PC-9 (cell line): Measurements from ENCODE around the gene ALMS1. TPM values are rescaled to one million over a fixed set of nuclear protein-coding genes. Genes with fewer than 3 reads are reported as not detected.
A peak's percentile ranks its signal among the peaks of the same experiment; 100 is the strongest.
"Not testable (repeated sequence)": the region's sequence is repeated elsewhere in the genome, so short reads cannot be mapped to it uniquely, and the experiment has no call there.

Experiments used
- BruUV-seq: library from RNA; stranded (reverse); fragments of 400-500 nt; replicated peaks from 2 replicates; lab custom pipeline; 2021; lab: Mats Ljungman, UMichigan
- CTCF ChIA-PET: fragments of 300-600 bp; sonication (Branson Sonifier 250); formaldehyde crosslinking; loops from one replicate; lab custom pipeline; 2022; ENCODE audit warnings: antibody characterized with exemption; lab: Charles Lee
- POLR2A ChIA-PET: fragments of 300-600 bp; sonication (Branson Sonifier 250); formaldehyde crosslinking; loops from one replicate; lab custom pipeline; 2022; ENCODE audit warnings: antibody characterized with exemption; ENCODE audit not compliant: unreplicated experiment; lab: Charles Lee
- DNase-seq, 2 experiments: peaks; one replicate each; pipeline versions ENCODE4 v3.0.0 to v3.0.0-alpha.2; 2015 to 2022; ENCODE audit warnings: mixed read lengths in 1 of 2
- H2AFZ ChIP-seq: fragments of 200-600 bp; sonication (generic); 2 replicates; pipeline ENCODE4 v1.8.1; 2017; ENCODE audit warnings: antibody characterized with exemption
- H3F3A ChIP-seq: fragments of 200-600 bp; sonication (generic); 2 replicates; pipeline ENCODE4 v1.8.1; 2017; ENCODE audit warnings: antibody characterized with exemption, mild to moderate bottlenecking, low read depth; ENCODE audit not compliant: insufficient read depth
- H3K27ac ChIP-seq: fragments of 200-600 bp; sonication (generic); 2 replicates; pipeline ENCODE4 v1.6.1; 2016; ENCODE audit warnings: mixed run types
- H3K27me3 ChIP-seq: fragments of 200-600 bp; sonication (generic); 2 replicates; pipeline ENCODE4 v1.6.1; 2016; ENCODE audit warnings: low read depth, mixed run types; ENCODE audit not compliant: insufficient read depth
- H3K36me3 ChIP-seq: fragments of 200-600 bp; sonication (generic); 2 replicates; pipeline ENCODE4 v1.6.1; 2016; ENCODE audit warnings: low read depth, mixed run types
- H3K4me1 ChIP-seq: fragments of 200-600 bp; sonication (generic); replicated peaks from 2 replicates; pipeline ENCODE4 v1.6.1; 2016; ENCODE audit warnings: mixed run types; ENCODE audit not compliant: insufficient read depth
- H3K4me2 ChIP-seq: fragments of 200-600 bp; sonication (generic); 2 replicates; pipeline ENCODE4 v1.6.1; 2017; ENCODE audit warnings: mixed run types
- H3K4me3 ChIP-seq: fragments of 200-600 bp; sonication (generic); 2 replicates; pipeline ENCODE4 v1.6.1; 2016; ENCODE audit warnings: mixed run types
- H3K79me2 ChIP-seq: fragments of 200-600 bp; sonication (generic); 2 replicates; pipeline ENCODE4 v1.6.1; 2017; ENCODE audit warnings: low read depth, mixed run types
- H3K9me2 ChIP-seq: fragments of 200-600 bp; sonication (generic); 2 replicates; pipeline ENCODE4 v1.8.1; 2017; ENCODE audit warnings: mild to moderate bottlenecking; ENCODE audit not compliant: insufficient read depth
- H3K9me3 ChIP-seq: fragments of 200-600 bp; sonication (generic); 2 replicates; pipeline ENCODE4 v1.8.1; 2016; ENCODE audit warnings: low read depth; ENCODE audit not compliant: insufficient read depth
- H4K20me1 ChIP-seq: fragments of 200-600 bp; sonication (generic); 2 replicates; pipeline ENCODE4 v1.8.1; 2017; ENCODE audit not compliant: insufficient read depth
- CTCF ChIP-seq: fragments of 200-600 bp; sonication (generic); conservative IDR thresholded peaks from 2 replicates; pipeline ENCODE4 v1.6.1; 2017; ENCODE audit warnings: mixed run types, antibody characterized with exemption, mild to moderate bottlenecking, moderate library complexity
- intact Hi-C: fragments of 100-400 bp; cut with micrococcal nuclease; formaldehyde crosslinking; loops from one replicate; pipeline ENCODE4 v1.10.0; 2022; ENCODE audit not compliant: unreplicated experiment
- total RNA-seq: library from RNA; stranded (reverse); gene quantifications from 2 replicates; pipeline ENCODE4 v1.2.3, GENCODE V29; 2021

The ALMS1 gene
- total RNA-seq, 1 experiment from 2014 or later: 16.7 TPM

DNA sequence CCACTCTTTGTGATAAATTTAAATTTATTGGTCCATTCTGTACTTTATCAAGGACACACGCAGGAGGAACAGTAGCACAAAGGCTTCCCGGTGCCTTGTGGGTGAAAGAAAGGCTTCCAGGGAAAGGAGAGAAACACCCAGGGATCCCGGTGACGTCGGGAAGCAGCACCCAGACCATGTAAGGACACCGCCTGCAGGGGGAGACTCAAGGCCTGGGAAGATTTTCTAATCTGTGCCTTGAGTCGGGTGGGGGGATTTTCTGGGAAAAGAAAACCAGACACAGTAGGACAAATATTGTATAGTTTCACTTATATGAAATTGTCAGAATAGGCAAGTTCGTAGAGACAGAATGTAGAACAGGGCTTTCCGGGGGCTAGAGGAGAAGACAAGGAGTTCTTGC lies 239.0 kb downstream of the ALMS1 start:
- H3K27ac ChIP-seq, H3K27me3 ChIP-seq, CTCF ChIA-PET, POLR2A ChIA-PET, H3K4me3 ChIP-seq, H4K20me1 ChIP-seq, H3K9me3 ChIP-seq, H3K4me1 ChIP-seq, H3K4me2 ChIP-seq, H3K9me2 ChIP-seq, DNase-seq, intact Hi-C loops, H3K36me3 ChIP-seq, BruUV-seq, H3K79me2 ChIP-seq, H3F3A ChIP-seq, H2AFZ ChIP-seq: not testable (repeated sequence)
- peak; percentile 25; the same call in 1 of the 2 replicates for TF ChIP-seq CTCF

DNA sequence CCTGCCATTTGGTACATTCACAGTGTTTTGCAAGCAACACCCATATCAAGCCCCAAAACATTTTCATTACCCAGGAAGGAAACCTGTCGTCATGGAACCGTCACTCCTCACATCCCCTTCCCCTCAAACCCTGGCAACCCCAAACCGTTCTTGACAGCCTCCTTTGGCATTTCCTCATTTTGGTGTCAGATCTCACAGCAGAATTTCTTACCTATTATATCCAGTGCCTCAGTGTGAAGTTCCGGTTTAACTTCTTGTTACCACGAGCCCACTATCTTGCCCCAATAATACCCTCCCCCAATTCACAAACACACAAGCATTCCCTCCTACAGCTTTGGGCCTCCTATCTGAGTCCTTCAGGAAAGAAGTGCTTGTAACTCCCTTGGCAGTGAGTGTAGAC lies 240.6 kb downstream of the ALMS1 start:
- H3F3A ChIP-seq, H3K27me3 ChIP-seq, H3K9me3 ChIP-seq, H3K4me3 ChIP-seq, BruUV-seq, POLR2A ChIA-PET, H3K4me2 ChIP-seq, CTCF ChIA-PET, H2AFZ ChIP-seq, H3K4me1 ChIP-seq, H3K27ac ChIP-seq, H3K79me2 ChIP-seq, DNase-seq, H4K20me1 ChIP-seq, intact Hi-C loops, H3K36me3 ChIP-seq, H3K9me2 ChIP-seq: not testable (repeated sequence)

GRCh38 chr2:73628493-73628892 lies 242.9 kb downstream of the ALMS1 start:
- H3K36me3 ChIP-seq, H3K9me3 ChIP-seq, H3F3A ChIP-seq, H3K4me2 ChIP-seq, CTCF ChIA-PET, H3K79me2 ChIP-seq, H3K27ac ChIP-seq, H2AFZ ChIP-seq, BruUV-seq, H3K9me2 ChIP-seq, DNase-seq, H3K4me3 ChIP-seq, POLR2A ChIA-PET, intact Hi-C loops, H3K4me1 ChIP-seq, H4K20me1 ChIP-seq, H3K27me3 ChIP-seq: not testable (repeated sequence)

- H3K4me3 ChIP-seq, intact Hi-C loops, H3F3A ChIP-seq, H3K27ac ChIP-seq, H3K9me3 ChIP-seq, H3K79me2 ChIP-seq, H3K9me2 ChIP-seq, H3K27me3 ChIP-seq, H3K4me1 ChIP-seq, CTCF ChIA-PET, H3K4me2 ChIP-seq, POLR2A ChIA-PET, BruUV-seq, H3K36me3 ChIP-seq, H4K20me1 ChIP-seq, H2AFZ ChIP-seq: not testable (repeated sequence)
- TF ChIP-seq CTCF: peak; percentile 76
- peak; percentile 6 to 23 for DNase-seq
Observed at GRCh38 chr2:73630662-73631266, 245.1 kb downstream of the ALMS1 start.

GRCh38 chr2:73636977-73637376 lies 251.3 kb downstream of the ALMS1 start:
- H3F3A ChIP-seq, H3K4me2 ChIP-seq, BruUV-seq, H3K36me3 ChIP-seq, H3K27ac ChIP-seq, intact Hi-C loops, H4K20me1 ChIP-seq, H3K4me3 ChIP-seq, H3K9me3 ChIP-seq, H3K27me3 ChIP-seq, CTCF ChIA-PET, H3K9me2 ChIP-seq, H2AFZ ChIP-seq, H3K4me1 ChIP-seq, POLR2A ChIA-PET, H3K79me2 ChIP-seq: not testable (repeated sequence)
- DNase-seq: peak in 1 of 2 experiments; percentile 25
